Mesenchymal stem cell (in vitro differentiated cells and primary cell): ENCODE measurements around the gene TNIP1.
A peak's percentile ranks its signal among the peaks of the same experiment; 100 is the strongest.

Experiments
- DNase-seq: peaks from one replicate; pipeline ENCODE4 v3.0.0-alpha.2; 2013
- H2AFZ ChIP-seq: one replicate; pipeline ENCODE4 v1.6.1; 2013; ENCODE audit warnings: low read depth, mild to moderate bottlenecking, control low read depth, inconsistent platforms, low read length, moderate library complexity
- H2AK5ac ChIP-seq: 2 replicates; pipeline ENCODE4 v1.6.1; 2013; ENCODE audit warnings: low read length, moderate library complexity, mild to moderate bottlenecking, inconsistent platforms; ENCODE audit not compliant: severe bottlenecking
- H2BK120ac ChIP-seq: one replicate; pipeline ENCODE4 v1.6.1; 2013; ENCODE audit warnings: low read depth, mild to moderate bottlenecking, inconsistent platforms, low read length, moderate library complexity
- H2BK12ac ChIP-seq, 2 experiments: one replicate each; pipeline ENCODE4 v1.6.1; 2013; ENCODE audit warnings: inconsistent platforms in 2 of 2, low read length in 2 of 2, mild to moderate bottlenecking in 2 of 2, moderate library complexity in 2 of 2, control low read depth in 1 of 2
- H2BK15ac ChIP-seq: one replicate; pipeline ENCODE4 v1.6.1; 2013; ENCODE audit warnings: mild to moderate bottlenecking, low read depth, inconsistent platforms; ENCODE audit not compliant: poor library complexity, severe bottlenecking
- H2BK5ac ChIP-seq: 2 replicates; pipeline ENCODE4 v1.6.1; 2013; ENCODE audit warnings: low read depth, mild to moderate bottlenecking, low read length, control low read depth, inconsistent platforms; ENCODE audit not compliant: poor library complexity, severe bottlenecking
- H3K14ac ChIP-seq, 2 experiments: one replicate each; pipeline ENCODE4 v1.6.1; 2013; ENCODE audit warnings: inconsistent platforms in 2 of 2, low read length in 2 of 2, control low read depth in 1 of 2, mild to moderate bottlenecking in 1 of 2, moderate library complexity in 1 of 2
- H3K18ac ChIP-seq, 2 experiments: one replicate each; pipeline ENCODE4 v1.6.1; 2013; ENCODE audit warnings: inconsistent platforms in 2 of 2, low read length in 2 of 2, control low read depth in 1 of 2, low read depth in 1 of 2, mild to moderate bottlenecking in 1 of 2
- H3K23ac ChIP-seq, 2 experiments: one replicate each; pipeline ENCODE4 v1.6.1; 2013; ENCODE audit warnings: inconsistent platforms in 2 of 2, low read length in 2 of 2, mild to moderate bottlenecking in 2 of 2, moderate library complexity in 2 of 2, control low read depth in 1 of 2
- H3K27ac ChIP-seq: 2 replicates; pipeline ENCODE4 v1.5.1; 2013; ENCODE audit warnings: mild to moderate bottlenecking, moderate library complexity, low read length, control low read depth, inconsistent platforms; ENCODE audit not compliant: poor library complexity, severe bottlenecking
- H3K27me3 ChIP-seq, 2 experiments: 2 replicates each; pipeline versions ENCODE4 v1.6.1 to v1.7.0; 2013; ENCODE audit warnings: low read length in 2 of 2, mild to moderate bottlenecking in 2 of 2, moderate library complexity in 2 of 2, control low read depth in 1 of 2, inconsistent platforms in 1 of 2; ENCODE audit not compliant: control insufficient read depth in 1 of 2, insufficient read depth in 1 of 2
- H3K36me3 ChIP-seq, 2 experiments: 2 replicates each; pipeline versions ENCODE4 v1.6.1 to v1.7.0; 2013; ENCODE audit warnings: low read length in 2 of 2, control low read depth in 1 of 2, inconsistent platforms in 1 of 2, low read depth in 1 of 2, mild to moderate bottlenecking in 1 of 2; ENCODE audit not compliant: insufficient read depth in 2 of 2, control insufficient read depth in 1 of 2
- H3K4ac ChIP-seq, 2 experiments: one replicate each; pipeline ENCODE4 v1.6.1; 2013; ENCODE audit warnings: inconsistent platforms in 2 of 2, low read length in 2 of 2, mild to moderate bottlenecking in 2 of 2, moderate library complexity in 2 of 2, control low read depth in 1 of 2, low read depth in 1 of 2
- H3K4me1 ChIP-seq: 2 replicates; pipeline ENCODE4 v1.6.1; 2013; ENCODE audit warnings: low read depth, low read length, control low read depth; ENCODE audit not compliant: control insufficient read depth, insufficient read depth
- H3K4me2 ChIP-seq: 2 replicates; pipeline ENCODE4 v1.6.1; 2013; ENCODE audit warnings: low read length, mild to moderate bottlenecking, inconsistent platforms; ENCODE audit not compliant: poor library complexity, severe bottlenecking
- H3K4me3 ChIP-seq, 2 experiments: 2 replicates each; pipeline versions ENCODE4 v1.5.1 to v1.7.0; 2013; ENCODE audit warnings: low read length in 2 of 2, mild to moderate bottlenecking in 2 of 2, control low read depth in 1 of 2, low read depth in 1 of 2; ENCODE audit not compliant: insufficient read depth in 1 of 2
- H3K79me1 ChIP-seq: replicated peaks from 2 replicates; pipeline ENCODE4 v1.6.1; 2013; ENCODE audit warnings: mild to moderate bottlenecking, control low read depth, low read length, inconsistent platforms; ENCODE audit not compliant: poor library complexity, severe bottlenecking
- H3K9ac ChIP-seq: 2 replicates; pipeline ENCODE4 v1.7.0; 2013; ENCODE audit warnings: mild to moderate bottlenecking, low read length, moderate library complexity
- H3K9me3 ChIP-seq: 2 replicates; pipeline ENCODE4 v1.7.0; 2013; ENCODE audit warnings: mild to moderate bottlenecking, low read length; ENCODE audit not compliant: control insufficient read depth
- H4K8ac ChIP-seq: one replicate; pipeline ENCODE4 v1.6.1; 2013; ENCODE audit warnings: inconsistent platforms, mild to moderate bottlenecking, low read length, moderate library complexity
- H4K91ac ChIP-seq: one replicate; pipeline ENCODE4 v1.6.1; 2013; ENCODE audit warnings: mild to moderate bottlenecking, low read length, inconsistent platforms
- WGBS: methylation state at CpG from one replicate; pipeline ENCODE4 v1.1.7; 2013; ENCODE audit warnings: mixed read lengths; 5-methylcytosine and 5-hydroxymethylcytosine counted together

TNIP1 gene

DNA sequence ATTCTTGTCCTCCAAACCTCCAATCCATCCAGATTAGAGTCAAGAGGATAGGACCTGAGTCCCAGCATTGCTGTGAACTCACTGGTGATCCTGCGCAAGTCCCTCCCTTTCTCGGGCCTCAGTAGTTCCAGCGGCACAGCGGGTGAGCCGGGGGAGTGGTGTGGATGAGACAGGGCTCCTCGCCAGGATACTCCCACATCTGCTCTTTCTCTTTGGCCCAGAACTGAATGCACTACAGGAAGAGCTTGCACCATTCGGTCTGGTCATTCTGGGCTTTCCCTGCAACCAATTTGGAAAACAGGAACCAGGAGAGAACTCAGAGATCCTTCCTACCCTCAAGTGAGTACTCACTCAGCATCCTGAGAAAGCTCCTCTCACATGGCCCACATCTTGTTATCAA is 54.2 kb downstream of the TNIP1 start:
- no peak overlapping the region for H3K27ac ChIP-seq
- peaks cover 11% of the 10 kb centered on the region for H3K4me1 ChIP-seq
- H3K4me2 ChIP-seq, result no peak overlapping the region
- no peak overlapping the region for H2BK12ac ChIP-seq
- WGBS, result 96% methylated on average over 7 of the region's 7 CpGs
- no peak overlapping the region for H4K8ac ChIP-seq
- no peak overlapping the region for H4K91ac ChIP-seq
- H3K23ac ChIP-seq, result no peak overlapping the region
- no peak for DNase-seq
- H3K36me3 ChIP-seq, result peaks cover 70 to 78% of the 10 kb centered on the region in 2 experiments
- no peak overlapping the region for H3K18ac ChIP-seq
- H2AK5ac ChIP-seq, result no peak overlapping the region
- no peak overlapping the region for H3K4ac ChIP-seq
- no peak overlapping the region for H3K14ac ChIP-seq
- H3K9me3 ChIP-seq, result no peaks in the 10 kb centered on the region
- H3K9ac ChIP-seq, result peak overlapping the region; percentile 40
- no peak overlapping the region for H2BK15ac ChIP-seq
- H2BK5ac ChIP-seq, result no peak overlapping the region
- peaks cover 20% of the 10 kb centered on the region for H3K79me1 ChIP-seq
- H2AFZ ChIP-seq, result no peak overlapping the region
- no peak overlapping the region for H2BK120ac ChIP-seq
- no peaks in the 10 kb centered on the region for H3K27me3 ChIP-seq
- peak overlapping the region in 1 of 2 experiments; percentile 37 for H3K4me3 ChIP-seq

DNA sequence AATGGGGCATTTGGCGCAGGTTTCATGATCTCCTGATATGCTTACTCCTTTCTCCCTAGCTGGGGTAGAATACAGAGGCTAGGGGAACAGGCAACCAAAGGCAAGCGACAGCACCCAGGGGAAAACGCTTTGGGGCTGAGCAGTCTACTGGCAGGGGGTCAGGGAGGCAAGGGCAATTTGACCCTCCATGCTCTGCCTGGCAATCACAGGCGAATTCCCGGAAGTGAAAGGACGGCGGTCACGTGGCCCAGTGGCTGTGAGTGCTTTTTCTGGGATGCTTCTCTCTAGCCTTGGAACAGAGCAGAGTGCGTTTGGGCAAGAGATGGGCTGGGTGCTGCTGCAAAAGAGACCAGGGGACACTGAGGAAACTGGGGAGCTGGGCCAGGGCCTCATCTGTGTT is 54.7 kb downstream of the TNIP1 start:
- Histone ChIP-seq H3K14ac (no peak overlapping the region), H2BK12ac (no peak overlapping the region), H3K27ac (no peak overlapping the region), H3K36me3 (peaks cover 64 to 72% of the 10 kb centered on the region in 2 experiments), H2AK5ac (no peak overlapping the region), H3K79me1 (peaks cover 17% of the 10 kb centered on the region), H3K18ac (no peak overlapping the region), H2BK120ac (no peak overlapping the region), H3K9me3 (no peaks in the 10 kb centered on the region), H3K23ac (no peak overlapping the region), H2BK15ac (no peak overlapping the region), H4K8ac (no peak overlapping the region), H3K4me2 (no peak overlapping the region), H2BK5ac (no peak overlapping the region), H3K9ac (peak overlapping the region; percentile 40), H3K4me1 (peaks cover 15% of the 10 kb centered on the region), H4K91ac (no peak overlapping the region), H2AFZ (no peak overlapping the region), H3K27me3 (no peaks in the 10 kb centered on the region), H3K4ac (no peak overlapping the region), H3K4me3 (peak overlapping the region in 1 of 2 experiments; percentile 37)
- WGBS, result 97% methylated on average over 9 of the region's 9 CpGs
- DNase-seq, result no peak

DNA sequence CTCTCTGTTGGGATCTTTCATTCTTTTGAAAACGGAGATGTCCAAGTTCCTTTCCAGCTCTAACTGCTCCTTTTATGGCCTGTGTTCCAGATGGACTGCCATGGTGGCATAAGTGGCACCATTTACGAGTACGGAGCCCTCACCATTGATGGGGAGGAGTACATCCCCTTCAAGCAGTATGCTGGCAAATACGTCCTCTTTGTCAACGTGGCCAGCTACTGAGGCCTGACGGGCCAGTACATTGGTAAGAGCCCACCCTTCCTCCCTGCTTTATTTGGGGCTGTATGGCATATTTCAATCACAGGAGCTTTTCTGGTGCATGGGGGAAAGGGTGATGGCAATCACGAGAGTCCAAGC is 55.6 kb downstream of the TNIP1 start:
- Histone ChIP-seq H3K18ac (no peak overlapping the region), H3K9me3 (no peaks in the 10 kb centered on the region), H3K27ac (no peak overlapping the region), H3K27me3 (no peaks in the 10 kb centered on the region), H3K4me2 (no peak overlapping the region), H2BK12ac (no peak overlapping the region), H2BK5ac (no peak overlapping the region), H2AFZ (no peak overlapping the region), H2BK120ac (no peak overlapping the region), H3K4ac (no peak overlapping the region), H2BK15ac (no peak overlapping the region), H3K36me3 (peaks cover 60 to 67% of the 10 kb centered on the region in 2 experiments), H3K9ac (no peak overlapping the region), H3K4me3 (no peak overlapping the region), H3K14ac (no peak overlapping the region), H4K91ac (no peak overlapping the region), H2AK5ac (no peak overlapping the region), H3K23ac (no peak overlapping the region), H3K79me1 (peaks cover 12% of the 10 kb centered on the region), H3K4me1 (peaks cover 20% of the 10 kb centered on the region), H4K8ac (no peak overlapping the region)
- no peak for DNase-seq
- WGBS, result 92% methylated on average over 7 of the region's 7 CpGs

DNA sequence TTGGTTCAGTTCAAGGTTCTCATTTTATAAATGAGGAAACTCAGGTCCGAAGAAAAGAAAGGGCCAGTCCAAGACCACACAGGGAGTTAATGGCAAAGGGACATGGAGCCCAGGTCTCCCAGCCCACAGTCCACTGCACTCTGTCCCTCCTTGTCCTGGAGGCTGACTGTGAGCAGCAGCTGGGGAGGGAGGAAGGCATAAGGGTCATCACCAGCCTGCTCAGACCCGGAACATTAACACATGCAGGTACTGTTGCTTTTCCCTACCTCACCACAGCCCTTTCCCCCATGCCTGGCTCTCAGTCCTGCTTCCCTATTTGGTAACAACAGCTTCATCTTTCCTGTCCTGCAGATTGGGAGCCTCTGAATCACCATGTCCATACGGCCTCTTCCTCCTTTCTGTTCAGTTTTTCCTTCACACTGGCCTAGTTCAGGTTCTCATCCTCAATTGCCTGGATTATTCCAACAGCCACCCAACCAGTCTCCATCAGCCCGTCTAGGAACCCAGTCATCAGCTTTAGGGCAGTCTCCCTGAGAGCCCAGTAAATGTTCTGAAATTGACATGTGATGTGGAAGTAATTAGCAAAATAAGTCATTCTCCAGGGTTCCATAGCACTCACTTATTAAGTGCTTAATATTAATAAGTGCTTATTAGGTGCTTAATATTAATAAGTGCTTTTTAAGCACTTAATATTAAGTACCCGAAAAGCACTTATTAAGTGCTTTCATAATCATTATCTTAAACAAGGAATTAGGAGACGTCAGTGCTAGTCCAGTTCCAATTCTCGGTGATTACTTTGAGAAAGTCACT is 56.2 kb downstream of the TNIP1 start:
- H4K91ac ChIP-seq, result no peak overlapping the region
- DNase-seq, result no peak
- H3K79me1 ChIP-seq, result peaks cover 12% of the 10 kb centered on the region
- H3K9me3 ChIP-seq, result no peaks in the 10 kb centered on the region
- no peak overlapping the region for H2BK15ac ChIP-seq
- no peaks in the 10 kb centered on the region for H3K27me3 ChIP-seq
- H2AFZ ChIP-seq, result no peak overlapping the region
- no peak overlapping the region for H2AK5ac ChIP-seq
- no peak overlapping the region for H2BK120ac ChIP-seq
- no peak overlapping the region for H3K4me2 ChIP-seq
- H3K27ac ChIP-seq, result no peak overlapping the region
- no peak overlapping the region for H2BK12ac ChIP-seq
- H3K18ac ChIP-seq, result no peak overlapping the region
- H3K14ac ChIP-seq, result no peak overlapping the region
- no peak overlapping the region for H4K8ac ChIP-seq
- H3K36me3 ChIP-seq, result peaks cover 56 to 61% of the 10 kb centered on the region in 2 experiments
- H3K4me3 ChIP-seq, result peak overlapping the region in 1 of 2 experiments; percentile 47
- no peak overlapping the region for H3K4ac ChIP-seq
- 89% methylated on average over 6 of the region's 7 CpGs for WGBS
- H2BK5ac ChIP-seq, result no peak overlapping the region
- H3K4me1 ChIP-seq, result peaks cover 21% of the 10 kb centered on the region
- H3K9ac ChIP-seq, result peak overlapping the region; percentile 29
- H3K23ac ChIP-seq, result no peak overlapping the region
